Lung microvascular endothelial cell (primary cell): ENCODE results near the gene CNOT2. TPM values are rescaled to one million over a fixed set of nuclear protein-coding genes. Genes with fewer than 3 reads are reported as not detected.
A peak's percentile ranks its signal among the peaks of the same experiment; 100 is the strongest.

Experiments used
- DNase-seq, 2 donors: peaks; one replicate each; pipeline versions ENCODE4 v3.0.0 to v3.0.0-alpha.2; 2010; ENCODE audit warnings: low read depth in 2 of 2
- total RNA-seq: library from RNA; depleted of rRNA; stranded (reverse); fragments of >200 nt; gene quantifications from 2 replicates; pipeline ENCODE4 v1.2.1, GENCODE V29; 2014

The CNOT2 gene
- total RNA-seq, result 76.9 and 101 TPM in 2 replicates

GRCh38 chr12:70242695-70243509 is at the start of gene CNOT2:
CNOT2 (plus strand) TSS chr12:70243433; CDS start chr12:70278227, 34,794 bp downstream.
- peak; percentile 92 to 96 for DNase-seq

- no peak for DNase-seq
These were observed 49.2 kb upstream of the CNOT2 start for GRCh38 chr12:70194076-70194475.

GRCh38 chr12:70196811-70197281 is 46.4 kb upstream of the CNOT2 start:
- DNase-seq, result no peak

GRCh38 chr12:70197345-70197744 is 45.9 kb upstream of the CNOT2 start:
- DNase-seq, result no peak

GRCh38 chr12:70213707-70214106 is 29.5 kb upstream of the CNOT2 start:
- DNase-seq, result no peak

GRCh38 chr12:70214972-70215617 is 28.1 kb upstream of the CNOT2 start:
- no peak for DNase-seq

GRCh38 chr12:70217416-70217815 is 25.8 kb upstream of the CNOT2 start:
- no peak for DNase-seq

- no peak for DNase-seq
These were observed 21.6 kb upstream of the CNOT2 start for GRCh38 chr12:70221626-70222025.

GRCh38 chr12:70227911-70228310 is 15.3 kb upstream of the CNOT2 start:
- no peak for DNase-seq

- DNase-seq, result no peak
These were observed 12.2 kb upstream of the CNOT2 start for GRCh38 chr12:70230934-70231606.

- DNase-seq, result no peak
These were observed 6.2 kb upstream of the CNOT2 start for GRCh38 chr12:70236990-70237389.

- peak in 1 of 2 donors; percentile 23 for DNase-seq
These were observed 2.6 kb upstream of the CNOT2 start for GRCh38 chr12:70240673-70241072.

GRCh38 chr12:70241845-70242244 is 1.4 kb upstream of the CNOT2 start:
- no peak for DNase-seq

- peak; percentile 76 to 83 for DNase-seq
These were observed 508 bp downstream of the CNOT2 start for GRCh38 chr12:70243510-70244371.

GRCh38 chr12:70244409-70244808 is 1.2 kb downstream of the CNOT2 start:
- DNase-seq, result peak in 1 of 2 donors; percentile 27

GRCh38 chr12:70245458-70245857 is 2.2 kb downstream of the CNOT2 start:
- no peak for DNase-seq

- DNase-seq, result no peak
These were observed 3.3 kb downstream of the CNOT2 start for GRCh38 chr12:70246580-70246979.

GRCh38 chr12:70247653-70248199 is 4.5 kb downstream of the CNOT2 start:
- DNase-seq, result peak in 1 of 2 donors; percentile 52

GRCh38 chr12:70248876-70249275 is 5.6 kb downstream of the CNOT2 start:
- DNase-seq, result no peak

GRCh38 chr12:70249903-70250302 is 6.7 kb downstream of the CNOT2 start:
- DNase-seq, result no peak

- DNase-seq, result no peak
These were observed 8.0 kb downstream of the CNOT2 start for GRCh38 chr12:70251226-70251625.
